ENCODE results near the gene POLR1C.
"Not testable (repeated sequence)": the region's sequence is repeated elsewhere in the genome, so short reads cannot be mapped to it uniquely, and the experiment has no call there.

The POLR1C gene

GRCh38 chr6:43511824-43512415 lies 5.0 kb upstream of the POLR1C start:
- no peak for DNase-seq

GRCh38 chr6:43515808-43516207 lies 1.1 kb upstream of the POLR1C start:
- DNase-seq: no peak

- DNase-seq: no peak
Measured at GRCh38 chr6:43516367-43516696, 557 bp upstream of the POLR1C start.

- no peak for DNase-seq
Measured at GRCh38 chr6:43517505-43518357, 842 bp downstream of the POLR1C start.

- no peak for DNase-seq
Measured at GRCh38 chr6:43520097-43520496, 3.2 kb downstream of the POLR1C start.

GRCh38 chr6:43521836-43522235 lies 4.9 kb downstream of the POLR1C start:
- DNase-seq: no peak

- no peak for DNase-seq
Measured at GRCh38 chr6:43522547-43523261, 5.8 kb downstream of the POLR1C start.

- DNase-seq: no peak
Measured at GRCh38 chr6:43523284-43523683, 6.4 kb downstream of the POLR1C start.

- DNase-seq: no peak
Measured at GRCh38 chr6:43524483-43524961, 7.6 kb downstream of the POLR1C start.

- no peak for DNase-seq
Measured at GRCh38 chr6:43532201-43532600, 15.3 kb downstream of the POLR1C start.

- DNase-seq: not testable (repeated sequence)
Measured at GRCh38 chr6:43538986-43539385, 22.1 kb downstream of the POLR1C start.

- DNase-seq: not testable (repeated sequence)
Measured at GRCh38 chr6:43539409-43539808, 22.5 kb downstream of the POLR1C start.

- no peak for DNase-seq
Measured at GRCh38 chr6:43540507-43540906, 23.6 kb downstream of the POLR1C start.

GRCh38 chr6:43541774-43542471 lies 25.0 kb downstream of the POLR1C start:
- no peak for DNase-seq

- DNase-seq: no peak
Measured at GRCh38 chr6:43544461-43544860, 27.6 kb downstream of the POLR1C start.

GRCh38 chr6:43547222-43547621 lies 30.3 kb downstream of the POLR1C start:
- DNase-seq: peak; percentile 2 to 52

- DNase-seq: not testable (repeated sequence)
Measured at GRCh38 chr6:43557620-43558019, 40.7 kb downstream of the POLR1C start.

GRCh38 chr6:43559328-43559727 lies 42.4 kb downstream of the POLR1C start:
- DNase-seq: no peak

- DNase-seq: peak; percentile 7 to 34
Measured at GRCh38 chr6:43570876-43571441, 54.1 kb downstream of the POLR1C start.

All from inflammatory macrophage treated with lipopolysaccharide for 1 hour (primary cell).